ENCODE data around the gene PANK2. TPM values are rescaled to one million over a fixed set of nuclear protein-coding genes. Genes with fewer than 3 reads are reported as not detected.

Gene PANK2
- total RNA-seq, 1 donor from 2014 or later = 65.4 TPM

GRCh38 chr20:3865152-3865886 lies 23.9 kb upstream of the PANK2 start:
- peaks cover 23% of the 10 kb centered on the region for H3K36me3 Mint-ChIP-seq (ENCODE audit: low read depth)
- H3K9me3 Mint-ChIP-seq = no peaks in the 10 kb centered on the region
- H3K4me3 Mint-ChIP-seq = no peak overlapping the region
- no peaks in the 10 kb centered on the region for H3K27me3 Mint-ChIP-seq (ENCODE audit: low read depth)
- H3K4me1 Mint-ChIP-seq = no peaks in the 10 kb centered on the region
- TF ChIP-seq CTCF (conservative IDR thresholded peaks at IDR 0.05) = no peak
- H3K27ac Mint-ChIP-seq (ENCODE audit: unreplicated experiment) = no peak overlapping the region
- DNase-seq (ENCODE audit: low read depth, low spot score) = no peak

- H3K36me3 Mint-ChIP-seq (ENCODE audit: low read depth) = peaks cover 23% of the 10 kb centered on the region
- TF ChIP-seq CTCF (conservative IDR thresholded peaks at IDR 0.05) = no peak
- H3K27ac Mint-ChIP-seq (ENCODE audit: unreplicated experiment) = no peak overlapping the region
- no peak overlapping the region for H3K4me3 Mint-ChIP-seq
- DNase-seq (ENCODE audit: low read depth, low spot score) = no peak
- H3K9me3 Mint-ChIP-seq = no peaks in the 10 kb centered on the region
- H3K4me1 Mint-ChIP-seq = no peaks in the 10 kb centered on the region
- H3K27me3 Mint-ChIP-seq (ENCODE audit: low read depth) = no peaks in the 10 kb centered on the region
Measured at GRCh38 chr20:3865887-3866407, 23.2 kb upstream of the PANK2 start.

- no peak for TF ChIP-seq CTCF (conservative IDR thresholded peaks at IDR 0.05)
- H3K27me3 Mint-ChIP-seq (ENCODE audit: low read depth) = no peaks in the 10 kb centered on the region
- H3K27ac Mint-ChIP-seq (ENCODE audit: unreplicated experiment) = no peak overlapping the region
Measured at GRCh38 chr20:3866464-3866863, 22.7 kb upstream of the PANK2 start.

GRCh38 chr20:3867802-3868201 lies 21.4 kb upstream of the PANK2 start:
- peaks cover 12% of the 10 kb centered on the region for H3K36me3 Mint-ChIP-seq (ENCODE audit: low read depth)
- no peak for TF ChIP-seq CTCF (conservative IDR thresholded peaks at IDR 0.05)
- H3K4me1 Mint-ChIP-seq = no peaks in the 10 kb centered on the region
- H3K9me3 Mint-ChIP-seq = no peaks in the 10 kb centered on the region
- DNase-seq (ENCODE audit: low read depth, low spot score) = no peak
- H3K27ac Mint-ChIP-seq (ENCODE audit: unreplicated experiment) = no peak overlapping the region
- H3K27me3 Mint-ChIP-seq (ENCODE audit: low read depth) = no peaks in the 10 kb centered on the region
- H3K4me3 Mint-ChIP-seq = peak overlapping the region; percentile 27

More at GRCh38 chr20:3866464-3866863, 22.7 kb upstream of the PANK2 start:
- Mint-ChIP-seq H3K36me3 (ENCODE audit: low read depth) (peaks cover 18% of the 10 kb centered on the region), H3K4me3 (no peak overlapping the region), H3K9me3 (no peaks in the 10 kb centered on the region), H3K4me1 (no peaks in the 10 kb centered on the region)
- DNase-seq (ENCODE audit: low read depth, low spot score) = no peak

- DNase-seq (ENCODE audit: low read depth, low spot score) = no peak
- H3K4me3 Mint-ChIP-seq = no peak overlapping the region
- peak overlapping the region; percentile 75 for H3K27ac Mint-ChIP-seq (ENCODE audit: unreplicated experiment)
- no peaks in the 10 kb centered on the region for H3K9me3 Mint-ChIP-seq
- H3K4me1 Mint-ChIP-seq = no peaks in the 10 kb centered on the region
- TF ChIP-seq CTCF (conservative IDR thresholded peaks at IDR 0.05) = no peak
- peaks cover 8% of the 10 kb centered on the region for H3K36me3 Mint-ChIP-seq (ENCODE audit: low read depth)
- H3K27me3 Mint-ChIP-seq (ENCODE audit: low read depth) = no peaks in the 10 kb centered on the region
Measured at GRCh38 chr20:3869839-3870634, 19.1 kb upstream of the PANK2 start.
